GM18526 (cell line): ENCODE measurements around the gene TSHZ1.

Source experiments
- POLR2A ChIP-seq: IDR thresholded peaks from 3 replicates; pipeline ENCODE4 v1.6.1; 2011; ENCODE audit not compliant: insufficient read length; ENCODE audit errors: extremely low read depth

TSHZ1 gene

DNA sequence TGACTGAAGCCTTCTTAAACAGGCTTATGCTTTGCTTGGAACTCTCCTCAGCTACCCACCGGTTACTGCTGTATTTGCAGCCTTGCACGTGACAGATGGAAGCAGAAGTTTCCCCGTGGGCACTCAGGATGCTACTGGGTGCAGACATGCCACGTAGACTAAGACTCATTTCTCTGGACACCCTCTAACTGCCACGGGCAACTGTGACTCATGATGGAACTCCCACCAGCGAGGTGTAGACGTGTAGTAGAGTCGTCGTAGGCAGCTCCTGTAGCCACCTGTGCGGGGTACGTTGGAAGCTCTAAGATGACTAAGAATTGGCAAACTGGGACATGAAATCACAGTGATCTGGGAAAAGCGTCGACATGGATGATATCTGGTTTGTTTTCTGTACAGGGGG lies 27.5 kb downstream of the TSHZ1 start:
- no peak for TF ChIP-seq POLR2A

DNA sequence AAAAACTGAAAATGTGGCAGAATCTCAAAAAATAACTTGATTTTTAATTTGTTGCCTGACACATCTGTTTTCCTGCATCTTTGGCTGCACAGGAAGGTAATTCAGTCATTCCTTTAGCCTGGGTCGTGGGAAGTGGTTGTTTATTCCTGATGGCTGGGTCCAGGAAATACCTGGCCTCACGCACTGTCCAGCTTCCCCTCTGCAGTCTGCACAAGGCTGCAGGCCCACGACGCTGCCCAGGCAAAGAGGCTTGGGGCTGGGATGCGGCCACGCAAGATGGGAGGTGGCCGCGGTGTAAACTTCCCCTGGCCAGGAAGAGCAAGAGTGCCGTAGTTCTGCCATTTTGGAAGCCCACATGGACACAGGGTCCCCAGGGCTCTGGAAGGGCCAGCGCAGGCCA lies 28.2 kb downstream of the TSHZ1 start:
- TF ChIP-seq POLR2A, result no peak

DNA sequence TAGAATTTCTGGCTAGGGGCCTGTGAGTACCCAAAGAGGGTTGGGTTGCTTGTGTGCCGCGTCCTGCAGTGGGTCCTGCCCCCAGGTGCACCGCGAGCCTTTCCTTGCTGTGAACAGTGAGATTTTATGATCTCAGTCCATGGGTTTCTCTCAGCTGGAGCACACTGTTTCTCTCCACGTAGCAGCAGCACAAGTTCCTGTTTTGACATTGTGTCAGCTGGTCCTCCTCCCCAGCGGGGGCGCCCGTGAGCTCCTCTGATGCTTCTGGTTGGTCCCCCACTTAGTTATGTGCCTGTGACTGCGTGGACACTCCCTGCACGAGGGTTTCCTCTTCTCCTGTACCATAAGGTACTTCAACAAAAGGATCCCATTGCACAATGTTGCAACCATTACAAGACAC lies 29.8 kb downstream of the TSHZ1 start:
- TF ChIP-seq POLR2A, result no peak

DNA sequence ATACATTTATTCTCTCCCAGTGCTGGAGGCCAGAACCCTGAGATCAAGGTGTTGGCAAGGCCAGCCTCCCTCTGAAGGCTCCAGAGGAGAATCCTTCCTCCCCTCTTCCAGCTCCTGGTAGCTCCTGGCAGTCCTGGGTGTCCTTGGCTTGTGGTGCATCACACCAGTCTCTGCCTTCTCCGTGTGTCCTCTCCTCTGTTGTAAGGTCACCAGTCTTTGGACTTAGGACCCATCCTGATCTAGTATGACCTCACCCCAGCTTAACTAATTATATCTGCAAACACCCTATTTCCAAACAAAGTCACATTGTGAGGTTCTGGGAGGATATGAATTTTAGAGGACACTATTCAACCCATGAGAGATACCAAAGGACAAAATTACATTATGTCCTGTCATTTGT lies 31.1 kb downstream of the TSHZ1 start:
- TF ChIP-seq POLR2A, result no peak

DNA sequence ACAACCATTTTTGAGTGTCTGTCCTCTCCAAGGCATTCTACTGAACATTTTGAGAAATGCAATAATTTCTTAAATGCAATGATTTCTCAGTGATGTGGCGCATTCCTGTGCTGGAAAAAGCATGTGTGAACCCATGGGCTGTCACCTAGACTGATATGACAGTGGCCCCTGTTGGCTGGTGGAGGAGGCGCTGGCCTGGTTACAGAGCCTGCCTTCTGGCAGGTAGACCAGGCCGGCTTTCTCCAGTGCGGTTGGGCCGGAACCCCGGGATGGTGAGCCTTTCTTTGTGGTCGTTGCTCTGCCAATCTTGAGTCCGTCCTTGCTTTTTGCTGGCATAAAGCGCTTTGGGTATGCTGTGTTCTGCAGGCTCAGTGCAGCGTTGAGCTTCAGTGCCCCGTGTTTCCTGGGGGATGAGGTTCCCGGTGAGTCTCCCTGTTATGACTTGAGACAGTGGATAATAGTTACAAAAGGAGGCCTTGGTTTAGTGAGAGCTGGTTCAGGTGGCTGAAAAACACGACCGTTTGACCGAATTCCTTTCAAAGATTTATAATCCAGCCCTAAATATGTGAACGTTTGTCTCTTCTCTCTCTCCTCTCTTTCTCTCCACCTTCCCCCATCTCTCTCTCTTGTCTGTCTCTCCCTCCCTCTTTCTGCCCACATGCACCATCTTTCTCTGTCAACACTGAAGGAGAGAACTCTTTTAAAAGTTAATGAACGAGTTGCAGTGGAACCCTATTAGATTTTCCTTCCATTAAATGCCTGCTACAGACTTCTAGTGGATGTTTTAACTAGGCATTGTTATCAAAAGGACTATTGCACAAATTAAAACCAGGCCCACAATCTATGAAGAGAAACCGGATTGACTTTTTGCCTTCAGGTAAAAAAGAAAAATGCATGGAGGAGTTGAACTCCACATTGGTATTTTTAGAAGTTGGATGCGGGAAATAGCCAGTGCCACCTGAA lies 34.0 kb downstream of the TSHZ1 start:
- TF ChIP-seq POLR2A, result no peak

DNA sequence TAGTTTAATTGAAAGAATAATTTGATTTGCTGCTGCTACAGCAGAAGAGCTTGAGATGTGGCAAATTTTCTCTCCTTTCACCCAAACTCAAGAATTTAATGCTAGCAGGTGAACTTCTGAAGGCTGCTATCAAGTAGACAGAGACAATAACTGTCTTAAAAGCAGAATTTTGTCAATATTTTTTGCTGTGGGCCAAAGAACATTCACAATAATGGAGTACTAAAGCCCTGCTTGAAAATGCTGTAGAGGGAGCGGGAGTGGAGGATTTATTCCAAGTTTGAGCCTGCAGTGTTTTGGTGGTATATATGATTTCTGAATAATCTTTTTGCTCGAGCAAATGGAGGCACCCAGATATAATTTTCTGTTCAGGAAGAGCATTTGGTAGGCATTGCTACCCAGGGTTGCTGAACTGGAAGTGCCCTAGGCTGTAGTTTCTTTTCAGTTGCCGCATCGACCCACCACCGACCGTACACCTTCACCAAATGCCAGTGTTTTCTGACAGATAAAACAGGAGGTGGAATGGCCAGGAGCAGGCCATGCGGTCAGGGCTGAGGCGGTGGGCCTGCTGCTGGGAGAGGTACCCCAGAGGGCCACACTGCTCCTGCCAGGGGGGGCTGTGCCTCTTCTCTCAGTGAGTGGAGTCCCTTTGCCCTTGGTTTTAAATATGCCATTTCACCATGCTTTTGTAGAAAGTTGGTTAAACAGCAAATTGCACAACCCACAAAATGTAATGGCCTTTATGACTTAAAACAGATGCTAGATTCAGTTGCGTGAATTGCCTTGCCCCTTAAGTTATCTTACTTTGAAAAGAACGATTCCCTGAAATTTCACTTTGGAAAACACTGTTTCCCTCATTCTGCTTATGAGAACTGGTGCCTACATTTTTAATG lies 36.4 kb downstream of the TSHZ1 start:
- no peak for TF ChIP-seq POLR2A

DNA sequence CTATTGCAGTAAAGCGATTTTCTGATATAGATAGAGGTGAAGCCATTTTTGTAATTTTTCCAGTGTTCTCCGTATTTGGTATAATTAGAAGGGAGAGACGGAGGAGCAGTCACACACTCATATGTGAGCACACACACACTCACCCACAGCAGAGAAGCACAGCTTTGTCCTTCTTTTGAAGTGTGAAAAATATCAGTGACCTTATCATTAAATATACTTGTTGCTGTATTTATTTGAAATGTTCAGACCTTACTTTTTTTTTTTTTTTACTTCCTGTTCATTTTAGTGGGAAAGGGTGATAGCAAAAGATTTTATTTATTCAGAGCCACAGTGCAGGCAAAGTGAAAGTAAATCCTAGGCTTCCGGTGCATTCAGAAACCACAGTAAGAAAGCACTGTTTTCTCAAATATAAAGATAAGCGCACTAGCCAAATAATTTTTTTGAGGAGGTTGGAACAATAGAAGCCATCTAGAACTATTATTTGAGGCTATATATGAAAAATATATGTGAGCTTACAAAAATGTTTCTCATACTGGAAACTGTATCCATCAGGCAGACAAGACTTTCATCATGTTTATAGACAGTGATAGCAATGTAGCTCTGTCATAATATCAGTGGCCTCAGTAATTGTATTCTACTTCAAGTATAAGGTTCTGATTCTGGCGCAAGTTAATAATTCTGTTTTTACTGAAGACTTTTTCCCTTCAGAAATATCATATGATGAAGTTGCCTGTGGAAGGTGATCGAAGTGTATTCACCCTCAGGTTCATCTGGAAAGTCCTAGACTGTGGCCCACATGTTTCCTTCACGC lies 37.2 kb downstream of the TSHZ1 start:
- TF ChIP-seq POLR2A, result no peak

DNA sequence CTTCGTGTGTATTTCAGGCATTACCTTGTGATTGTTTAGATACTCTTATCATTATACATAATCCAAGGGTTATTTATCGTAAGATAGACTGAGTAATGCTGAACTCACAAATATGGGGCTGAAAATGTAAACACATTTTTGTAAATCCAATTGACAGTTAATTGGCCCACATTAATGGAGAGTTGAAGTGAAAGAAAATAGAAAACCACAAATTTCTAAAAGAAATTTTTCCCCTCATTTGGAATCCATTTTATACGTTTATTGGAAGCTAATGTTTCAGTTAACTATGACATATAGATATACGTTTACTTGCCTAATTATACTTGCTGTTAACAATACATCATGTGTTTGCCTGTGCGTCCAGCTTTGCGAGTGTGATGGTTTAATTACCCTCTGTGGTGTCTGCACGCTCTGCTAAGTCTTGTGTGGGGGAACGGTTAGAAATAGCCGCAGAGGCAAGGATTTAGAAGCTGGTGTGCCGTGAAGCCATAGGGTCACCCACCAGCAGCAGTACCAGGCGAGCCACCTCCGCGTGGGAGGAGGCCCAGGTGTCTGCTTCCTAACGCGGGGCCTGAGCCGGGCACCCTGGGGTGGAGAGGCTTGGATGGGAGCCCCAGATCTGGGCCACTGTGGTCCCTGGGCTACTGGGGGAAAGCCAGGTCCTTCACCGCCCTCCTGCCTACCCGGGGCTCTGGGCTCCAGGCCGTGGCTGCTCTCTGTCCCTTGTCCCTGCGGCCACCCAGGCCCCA lies 38.0 kb downstream of the TSHZ1 start:
- TF ChIP-seq POLR2A, result no peak

DNA sequence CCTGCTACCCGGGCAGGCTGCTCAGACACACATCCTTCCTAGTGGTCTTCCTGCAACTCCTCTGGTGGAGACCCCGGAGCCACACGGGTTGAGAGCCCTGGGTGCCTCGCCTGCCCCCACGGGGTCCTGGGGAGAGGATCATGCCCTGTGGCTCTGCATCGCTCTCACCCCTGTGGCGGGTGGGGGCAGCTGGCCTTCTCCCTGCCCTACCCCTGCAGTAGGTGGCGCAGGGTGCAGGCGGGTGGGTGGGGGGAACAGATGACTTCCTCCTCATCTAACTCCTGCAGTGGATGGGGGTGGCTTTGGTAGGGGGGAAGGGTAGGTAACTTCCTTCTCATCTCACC lies 38.5 kb downstream of the TSHZ1 start:
- TF ChIP-seq POLR2A, result no peak

DNA sequence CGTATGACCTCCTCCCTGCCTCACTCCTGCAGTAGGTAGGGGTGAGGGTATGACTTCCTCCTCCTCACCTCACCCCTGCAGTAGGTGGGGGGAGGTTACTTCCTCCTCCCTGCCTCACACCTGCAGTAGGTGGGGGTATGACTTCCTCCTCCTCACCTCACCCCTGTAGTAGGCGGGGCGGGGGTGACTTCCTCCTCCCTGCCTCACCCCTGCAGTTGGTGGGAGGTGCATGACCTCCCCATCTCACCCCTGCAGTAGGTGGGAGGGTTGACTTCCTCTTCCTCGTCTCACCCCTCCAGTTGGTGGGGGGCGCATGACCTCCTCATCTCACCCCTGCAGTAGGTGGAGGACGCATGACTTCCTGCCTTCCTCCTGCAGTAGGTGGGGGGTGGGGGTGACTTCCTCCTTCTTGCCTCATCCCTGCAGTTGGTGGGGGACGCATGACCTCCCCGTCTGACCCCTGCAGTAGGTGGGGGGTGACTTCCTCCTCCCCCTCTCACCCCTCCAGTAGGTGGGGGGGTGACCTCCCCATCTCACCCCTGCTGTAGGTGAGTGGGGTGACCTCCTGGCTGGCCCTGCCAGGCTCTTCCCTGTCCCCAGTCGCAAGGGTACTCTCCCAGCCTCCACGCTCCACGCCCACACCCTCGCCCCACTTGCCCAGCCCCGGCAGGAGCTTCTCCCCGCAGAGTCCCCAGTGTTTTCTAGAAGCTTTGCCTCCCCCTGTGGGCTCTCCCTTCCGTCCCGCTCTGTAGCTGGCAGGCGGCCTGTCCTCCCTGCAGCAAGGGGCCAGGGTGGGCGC lies 39.3 kb downstream of the TSHZ1 start:
- TF ChIP-seq POLR2A, result no peak

DNA sequence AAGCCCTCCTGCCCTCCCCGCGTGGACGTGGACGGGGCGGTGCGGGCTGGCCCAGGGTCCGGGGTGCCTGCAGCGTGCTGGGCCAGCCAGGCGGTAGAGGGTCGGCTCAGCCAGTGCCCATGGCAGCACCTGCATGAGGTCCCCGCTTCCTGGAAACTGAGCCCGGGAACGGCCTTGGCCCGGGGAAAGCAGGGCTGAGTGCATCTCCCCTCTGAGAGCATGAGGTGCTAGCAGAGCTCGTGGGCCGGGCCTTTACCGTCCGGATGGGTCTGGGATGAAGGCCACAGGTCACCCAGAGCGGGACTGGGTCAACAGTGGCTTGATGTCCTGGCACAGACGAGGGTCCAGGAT lies 39.8 kb downstream of the TSHZ1 start:
- no peak for TF ChIP-seq POLR2A

DNA sequence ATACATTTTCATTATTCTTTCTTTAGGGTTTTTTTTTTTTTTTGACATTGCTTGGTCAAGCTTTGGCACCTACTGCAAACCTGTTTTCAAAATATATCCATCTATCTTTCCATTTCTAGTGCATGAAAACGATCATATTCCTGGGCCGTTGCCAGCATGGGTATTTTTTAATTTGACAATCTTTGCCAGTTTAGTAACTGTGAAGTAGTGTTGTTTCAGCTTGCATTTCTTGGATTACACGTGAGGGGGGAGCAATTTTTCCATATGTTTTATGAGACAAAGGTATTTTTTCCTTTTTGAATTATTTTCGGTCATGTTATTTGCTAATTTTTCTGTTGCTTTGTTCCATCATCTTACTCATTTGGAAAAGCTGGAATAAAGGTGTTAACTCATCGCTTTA lies 40.9 kb downstream of the TSHZ1 start:
- no peak for TF ChIP-seq POLR2A

DNA sequence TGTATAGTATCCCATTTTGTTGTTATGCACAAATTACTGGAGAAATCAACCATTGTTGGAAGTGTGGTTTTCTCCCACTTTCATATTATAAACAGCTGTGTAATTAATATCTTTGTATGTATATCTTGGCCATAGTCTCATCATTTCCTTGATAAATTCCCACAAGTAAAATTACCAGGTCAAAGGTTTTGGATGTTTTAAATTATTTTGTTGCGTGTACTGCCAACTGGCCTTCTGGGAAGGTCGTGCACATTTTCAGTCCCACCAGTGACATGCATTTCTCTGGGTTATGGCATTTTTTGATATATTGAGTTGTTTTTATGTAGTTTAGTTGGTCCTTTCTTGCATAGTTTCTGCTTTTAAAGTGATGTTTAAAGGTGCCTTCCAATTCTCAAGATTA lies 41.5 kb downstream of the TSHZ1 start:
- no peak for TF ChIP-seq POLR2A

DNA sequence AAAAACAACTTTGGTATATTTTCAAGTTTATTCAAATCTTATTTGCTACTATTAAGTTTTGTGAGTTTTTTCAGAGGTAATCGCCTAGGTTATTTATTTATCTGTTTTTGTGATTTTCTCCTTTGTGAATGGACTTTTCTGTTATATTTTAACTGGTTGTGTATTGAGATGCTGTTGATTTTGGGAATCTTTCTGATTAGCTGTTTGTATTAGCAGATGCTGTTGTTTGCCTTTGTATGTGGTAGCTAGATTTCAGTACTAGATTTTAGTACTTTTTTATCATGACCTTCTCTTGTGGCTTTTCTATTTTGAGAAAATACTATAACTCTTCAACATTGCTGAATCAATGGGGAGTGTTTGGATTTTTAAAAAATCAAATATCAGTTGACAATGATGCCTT lies 42.4 kb downstream of the TSHZ1 start:
- TF ChIP-seq POLR2A, result no peak

DNA sequence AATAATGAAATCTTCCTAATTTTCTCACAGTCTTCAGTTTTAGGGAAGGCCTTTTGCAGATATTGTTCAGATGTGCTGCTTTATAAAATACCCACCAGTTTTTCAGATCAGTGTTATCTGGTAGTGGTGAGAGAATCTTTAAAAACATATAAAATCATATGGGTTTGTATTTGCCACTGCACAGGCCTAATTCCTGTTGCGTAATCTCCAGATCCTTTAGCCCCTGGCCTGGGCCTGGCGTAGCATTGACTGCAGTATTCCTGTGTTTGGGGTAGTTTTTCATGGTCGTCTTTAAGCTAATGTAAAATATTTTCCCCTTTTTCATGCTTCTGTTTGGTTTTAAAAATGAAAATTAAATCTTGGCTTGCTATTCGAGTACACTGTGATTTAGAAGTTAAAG lies 43.2 kb downstream of the TSHZ1 start:
- no peak for TF ChIP-seq POLR2A
